GM18520 (cell line): Measurements from ENCODE around the gene SND1.
"Not testable (repeated sequence)": the region's sequence is repeated elsewhere in the genome, so short reads cannot be mapped to it uniquely, and the experiment has no call there.

ENCODE experiments used
- ATAC-seq: cut with Tn5 transposase; IDR thresholded peaks from one replicate; pipeline ENCODE4 v1.9.1; 2021; ENCODE audit not compliant: unreplicated experiment

Gene SND1

DNA sequence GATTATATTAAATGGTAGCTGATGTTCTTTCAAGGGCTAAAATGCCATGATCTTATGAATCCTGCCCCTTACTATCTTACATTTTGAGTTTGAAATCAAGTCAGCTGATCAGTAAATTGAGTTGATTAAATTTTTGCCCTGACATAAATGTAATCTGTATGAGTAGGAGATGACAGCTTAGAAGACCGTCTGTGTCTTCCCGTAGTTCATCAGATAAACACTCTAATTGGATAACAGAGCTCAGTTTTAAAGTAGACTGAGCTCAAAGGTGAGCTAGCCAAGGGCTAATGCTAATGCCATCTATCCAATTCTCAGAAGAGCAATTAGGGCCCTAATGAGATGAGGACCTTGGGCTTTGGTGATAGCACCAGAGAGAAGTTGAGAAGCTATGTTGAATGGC lies 296.3 kb downstream of the SND1 start:
- no peak for ATAC-seq

DNA sequence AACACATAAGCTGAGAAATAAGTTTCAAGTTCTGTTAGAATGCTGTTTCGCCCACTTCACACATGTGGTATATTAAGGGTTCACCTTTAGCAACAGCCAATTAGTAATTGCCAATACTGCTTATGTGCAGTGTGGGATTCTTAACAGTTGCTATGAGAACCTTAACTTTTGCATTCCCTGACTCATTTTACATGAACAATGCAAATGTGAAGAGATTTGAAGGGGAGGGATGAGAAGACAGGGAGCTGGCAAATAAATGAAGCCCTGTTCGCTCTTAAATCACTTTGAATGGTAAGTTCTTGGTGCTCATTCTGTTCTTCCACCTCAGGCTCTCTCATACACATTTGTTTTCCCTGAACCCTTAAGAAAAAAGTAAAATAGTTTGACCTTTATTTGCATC lies 296.9 kb downstream of the SND1 start:
- ATAC-seq, result no peak

DNA sequence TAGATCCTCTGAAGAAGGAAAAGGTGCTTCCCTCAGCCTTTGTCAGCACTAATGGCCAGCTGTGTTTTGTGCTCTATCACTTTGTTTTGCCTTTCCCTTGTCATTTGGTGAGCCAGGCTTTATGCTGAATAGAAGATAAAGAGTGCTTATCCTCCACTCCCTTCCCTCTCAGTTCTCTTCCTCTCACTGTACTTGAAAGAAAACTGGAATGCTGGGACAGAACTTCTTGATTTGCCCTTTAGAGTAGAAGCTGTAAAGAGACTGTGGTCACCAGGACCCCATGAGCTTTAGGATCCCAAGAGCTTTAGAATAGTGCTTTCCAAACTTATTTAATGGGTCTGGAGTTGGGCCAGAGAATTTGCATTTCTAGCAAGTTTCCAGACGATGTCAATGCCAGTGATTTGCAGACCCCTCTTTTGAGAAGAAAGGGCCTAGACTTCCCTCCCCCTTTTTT lies 297.8 kb downstream of the SND1 start:
- no peak for ATAC-seq

DNA sequence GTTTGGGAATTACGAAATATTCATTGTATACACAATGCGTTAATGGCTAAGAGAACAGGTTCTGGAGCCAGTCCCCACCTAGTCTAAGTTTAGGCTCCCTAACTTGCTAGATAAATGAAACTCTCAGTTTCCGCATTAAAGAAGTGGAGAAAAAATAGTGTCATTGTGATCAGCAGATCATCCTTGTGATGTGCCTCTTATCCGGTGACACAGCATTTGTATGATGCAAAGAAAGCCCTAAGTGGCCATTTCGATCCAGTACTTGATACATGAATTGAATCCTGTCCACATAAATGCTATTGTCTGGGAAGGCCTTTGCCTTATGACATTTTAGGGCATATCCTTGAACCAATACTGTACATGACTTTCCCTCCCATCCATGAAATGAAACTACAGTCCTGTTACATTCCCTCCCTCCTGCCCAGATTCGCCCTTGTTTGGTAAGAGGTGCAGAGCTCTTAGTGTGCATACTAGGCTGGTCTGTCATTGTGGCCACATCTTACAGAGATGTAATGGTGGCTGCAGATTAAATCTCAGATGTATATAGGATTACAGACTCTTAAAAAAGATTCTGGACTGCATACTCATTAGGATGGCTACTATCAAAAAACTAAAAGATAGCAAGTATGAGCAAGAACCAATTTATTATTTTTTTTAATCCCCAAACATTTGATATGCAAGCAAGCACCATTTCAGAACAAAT lies 298.4 kb downstream of the SND1 start:
- ATAC-seq, result no peak

DNA sequence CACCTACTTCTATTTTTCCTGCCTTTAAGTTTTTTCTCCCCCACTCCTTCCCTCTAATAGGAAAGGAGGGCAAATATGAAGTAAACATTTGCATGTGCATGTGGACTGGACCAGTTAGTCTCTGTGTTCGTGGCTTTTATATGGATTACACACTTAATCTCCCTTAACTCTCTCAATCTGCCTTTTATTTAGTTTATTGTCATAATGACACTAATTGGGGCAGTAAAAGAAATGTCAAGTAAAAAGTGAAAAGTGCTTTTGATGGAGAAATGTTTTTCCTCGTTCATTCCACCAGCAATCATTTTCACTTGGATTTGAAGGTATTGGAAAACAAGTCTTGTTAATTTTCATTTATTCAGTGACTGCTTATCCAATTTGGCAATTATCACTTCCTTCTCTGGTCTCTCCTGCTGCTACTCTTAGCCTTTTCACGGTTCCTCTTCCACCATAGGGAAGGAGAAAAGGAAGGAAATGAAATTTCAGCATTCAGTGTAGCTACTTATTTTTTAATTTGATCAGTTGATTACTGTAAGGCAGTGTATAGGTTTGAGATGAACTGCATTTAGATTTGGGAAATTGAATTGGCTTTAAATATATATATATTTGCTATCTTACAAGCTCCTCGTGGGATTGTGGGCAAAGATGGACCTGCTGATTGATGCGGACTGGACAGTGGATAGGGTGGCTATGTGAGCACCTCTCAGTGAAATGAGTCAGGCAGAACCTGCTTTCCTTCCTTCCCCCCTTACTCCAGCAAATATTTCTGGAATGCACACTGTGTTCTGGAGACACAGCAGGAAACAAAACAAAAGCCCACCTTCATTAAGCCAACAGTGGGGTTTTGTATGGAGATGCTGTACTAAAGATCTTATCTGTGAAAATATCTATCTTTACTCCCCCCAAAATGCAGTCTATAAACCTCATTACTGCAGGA lies 301.7 kb downstream of the SND1 start:
- no peak for ATAC-seq

DNA sequence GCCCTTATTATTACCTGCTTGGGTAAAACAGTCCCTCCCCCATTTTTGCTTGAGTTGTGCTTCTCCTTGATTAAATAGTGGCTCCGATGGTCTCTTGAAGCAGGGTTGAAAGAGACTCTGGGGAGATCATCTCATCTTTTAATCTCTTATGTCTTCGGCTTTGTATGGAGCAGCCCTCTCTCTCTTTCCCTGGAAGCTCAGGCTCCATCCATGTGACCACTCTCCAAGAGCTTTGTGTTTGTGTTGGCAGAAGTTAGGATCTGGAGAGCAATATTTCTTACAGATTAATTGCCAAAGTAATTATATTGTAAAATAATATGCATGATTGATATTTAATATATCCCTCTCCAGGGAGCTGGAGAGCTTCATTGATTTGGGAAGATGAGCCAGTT lies 302.4 kb downstream of the SND1 start:
- no peak for ATAC-seq

DNA sequence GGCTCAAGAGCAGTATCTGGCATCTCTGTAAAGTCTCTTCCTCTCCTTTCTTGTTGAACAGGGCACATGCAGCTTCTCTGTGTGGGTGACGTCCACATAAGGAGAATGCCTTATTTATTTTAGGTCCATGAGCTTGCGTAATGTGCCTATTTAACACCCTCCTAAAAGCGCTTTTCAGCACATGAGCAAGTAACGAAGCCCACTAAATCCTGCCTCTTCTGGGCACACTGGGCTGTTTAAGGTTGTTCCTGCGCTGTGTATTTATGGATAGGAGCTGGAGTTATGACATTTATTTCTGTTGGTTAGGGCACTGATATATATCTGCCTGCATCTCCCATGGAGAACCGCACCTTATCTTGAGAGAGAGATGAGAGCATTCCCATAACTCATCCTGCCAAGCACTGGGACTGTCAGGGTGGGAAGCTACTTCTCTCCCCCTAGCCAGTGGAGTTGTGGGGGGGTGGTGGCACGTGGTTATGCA lies 303.1 kb downstream of the SND1 start:
- no peak for ATAC-seq

DNA sequence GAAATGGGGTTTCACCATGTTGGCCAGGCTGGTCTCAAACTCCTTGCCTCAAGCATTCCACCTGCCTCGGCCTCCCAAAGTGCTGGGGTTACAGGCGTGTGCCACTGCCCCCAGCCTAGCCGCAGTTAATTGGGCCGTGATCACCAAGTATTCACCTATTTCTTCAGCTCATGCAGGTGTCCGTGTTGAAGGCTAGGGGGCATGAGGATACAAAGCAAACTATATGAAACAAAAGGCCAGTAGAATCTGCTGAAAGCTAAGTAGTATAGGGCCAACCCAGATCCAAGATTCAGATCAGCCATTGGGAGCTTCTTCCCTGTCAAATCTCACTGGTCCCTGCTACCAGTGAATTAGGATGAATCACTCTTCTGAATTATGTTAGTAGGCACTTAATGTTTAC lies 305.9 kb downstream of the SND1 start:
- no peak for ATAC-seq

DNA sequence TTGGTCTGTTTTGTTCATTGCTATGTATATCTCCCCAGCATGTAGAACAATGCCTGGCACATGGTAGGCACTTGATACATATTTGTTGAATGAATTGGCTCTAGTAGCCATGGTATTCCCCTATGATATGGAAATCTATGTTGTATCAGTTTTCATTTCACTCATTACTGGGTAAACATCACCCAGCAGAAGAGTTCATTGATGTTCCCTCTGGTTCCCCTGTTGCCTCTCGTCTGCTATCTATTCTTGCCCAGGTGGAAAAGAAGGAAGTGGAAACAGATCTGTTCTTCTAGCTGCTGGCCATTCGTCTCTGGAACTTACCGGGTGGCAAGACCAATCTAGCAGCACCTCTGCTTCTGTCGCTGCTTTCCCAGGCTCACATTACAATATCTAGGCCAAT lies 307.8 kb downstream of the SND1 start:
- ATAC-seq, result peak; percentile 68

DNA sequence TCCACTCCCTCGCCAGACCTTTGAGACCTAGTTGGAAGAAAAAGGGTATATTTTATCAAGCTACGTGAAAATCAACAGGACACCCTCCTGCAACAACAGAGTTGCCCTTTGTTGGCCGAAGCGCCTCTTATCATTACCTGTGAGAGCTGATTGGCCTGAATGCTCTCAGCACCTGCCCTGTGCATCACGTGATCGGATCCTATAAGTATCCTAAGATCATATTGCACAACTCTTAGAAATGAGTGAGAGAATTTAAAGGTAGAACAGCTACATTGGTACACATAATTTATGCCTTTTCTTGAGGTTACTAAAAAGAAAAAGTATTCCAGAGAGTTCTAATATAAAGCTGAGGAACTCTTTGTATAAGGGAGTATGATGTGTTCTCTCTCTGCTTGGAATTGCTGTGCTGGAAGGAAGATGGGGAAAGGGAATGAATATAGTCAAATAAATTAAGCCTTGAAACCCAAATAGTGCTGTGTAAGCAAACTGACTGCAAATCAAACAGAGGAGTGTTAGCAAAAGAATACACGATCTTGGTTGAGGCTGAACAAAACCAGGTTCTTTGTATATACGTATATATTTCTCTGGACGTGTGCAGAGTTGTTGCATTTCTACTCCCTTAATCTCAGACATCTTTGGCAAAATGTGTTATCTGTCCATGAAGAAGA lies 309.9 kb downstream of the SND1 start:
- no peak for ATAC-seq

DNA sequence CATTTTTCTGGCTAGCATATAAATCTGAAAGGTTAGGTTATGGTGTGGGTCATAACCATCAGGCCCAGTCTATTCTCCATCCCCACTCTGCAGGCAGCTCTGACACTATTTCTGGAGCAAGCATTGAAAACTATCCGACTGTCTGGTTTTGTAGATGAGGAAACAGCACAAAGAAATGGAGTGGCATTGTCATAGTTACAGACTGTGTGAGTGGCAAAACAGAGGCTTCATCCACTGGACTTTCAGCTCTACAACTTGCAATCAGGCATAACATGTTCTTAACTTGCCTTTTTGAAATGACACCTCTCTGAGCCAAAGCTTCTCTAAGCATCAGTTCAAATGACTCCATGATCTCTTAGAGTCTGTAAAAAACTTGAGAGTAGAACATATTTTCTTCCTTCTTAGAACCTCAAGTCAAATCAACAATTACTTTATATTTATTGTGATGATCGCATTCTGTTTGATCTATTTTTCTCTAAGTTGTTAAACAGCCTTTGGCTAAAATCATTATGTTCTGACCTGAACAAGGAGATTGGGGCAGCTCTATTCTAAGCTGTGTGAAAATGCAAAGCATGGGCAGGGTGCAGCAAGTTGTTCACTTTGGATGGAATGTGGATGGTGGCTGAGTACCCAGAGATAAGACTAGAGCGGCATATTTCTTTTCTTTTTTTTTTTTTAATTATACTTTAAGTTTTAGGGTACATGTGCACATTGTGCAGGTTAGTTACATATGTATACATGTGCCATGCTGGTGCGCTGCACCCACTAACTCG lies 310.8 kb downstream of the SND1 start:
- no peak for ATAC-seq

DNA sequence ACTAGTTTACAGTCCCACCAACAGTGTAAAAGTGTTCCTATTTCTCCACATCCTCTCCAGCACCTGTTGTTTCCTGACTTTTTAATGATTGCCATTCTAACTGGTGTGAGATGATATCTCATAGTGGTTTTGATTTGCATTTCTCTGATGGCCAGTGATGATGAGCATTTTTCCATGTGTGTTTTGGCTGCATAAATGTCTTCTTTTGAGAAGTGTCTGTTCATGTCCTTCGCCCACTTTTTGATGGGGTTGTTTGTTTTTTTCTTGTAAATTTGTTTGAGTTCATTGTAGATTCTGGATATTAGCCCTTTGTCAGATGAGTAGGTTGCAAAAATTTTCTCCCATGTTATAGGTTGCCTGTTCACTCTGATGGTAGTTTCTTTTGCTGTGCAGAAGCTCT lies 311.9 kb downstream of the SND1 start:
- not testable (repeated sequence) for ATAC-seq

DNA sequence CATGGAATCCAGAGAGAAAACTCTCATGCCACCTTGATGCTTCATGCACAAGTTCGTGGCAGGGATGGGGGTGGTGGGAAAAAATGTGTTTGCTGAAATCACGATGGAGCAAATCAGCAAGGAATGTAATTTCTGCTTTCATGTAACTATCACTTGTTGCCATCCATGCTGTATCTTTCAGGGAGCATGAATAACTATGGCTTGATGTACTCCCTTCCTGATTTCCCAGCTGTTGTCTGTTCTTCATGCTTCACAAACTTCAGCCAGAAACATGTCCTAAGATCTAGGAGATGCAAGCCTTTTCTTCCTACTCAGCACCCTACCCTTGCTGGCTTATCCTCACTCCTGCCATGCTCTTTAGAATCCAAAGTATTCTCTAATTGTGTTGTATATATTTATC lies 315.3 kb downstream of the SND1 start:
- ATAC-seq, result no peak

DNA sequence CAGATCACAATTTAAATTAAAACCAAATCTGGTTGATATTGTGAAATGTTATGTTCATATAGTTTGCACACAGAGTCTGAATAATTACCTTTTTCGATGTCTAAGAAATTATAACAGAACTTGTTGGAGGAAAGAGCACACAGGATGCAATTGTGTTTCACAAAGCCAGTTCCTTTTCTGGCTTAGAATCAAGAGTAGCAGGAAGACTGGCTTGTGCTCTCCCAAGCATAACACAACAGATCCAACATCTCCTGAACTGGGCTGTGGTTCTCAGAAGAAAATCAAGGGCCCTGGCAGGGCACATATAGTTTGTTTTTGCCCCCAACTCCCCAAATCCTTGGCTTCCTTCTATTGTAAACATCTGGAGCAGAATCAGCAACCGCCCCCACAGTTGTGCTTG lies 316.6 kb downstream of the SND1 start:
- ATAC-seq, result no peak

DNA sequence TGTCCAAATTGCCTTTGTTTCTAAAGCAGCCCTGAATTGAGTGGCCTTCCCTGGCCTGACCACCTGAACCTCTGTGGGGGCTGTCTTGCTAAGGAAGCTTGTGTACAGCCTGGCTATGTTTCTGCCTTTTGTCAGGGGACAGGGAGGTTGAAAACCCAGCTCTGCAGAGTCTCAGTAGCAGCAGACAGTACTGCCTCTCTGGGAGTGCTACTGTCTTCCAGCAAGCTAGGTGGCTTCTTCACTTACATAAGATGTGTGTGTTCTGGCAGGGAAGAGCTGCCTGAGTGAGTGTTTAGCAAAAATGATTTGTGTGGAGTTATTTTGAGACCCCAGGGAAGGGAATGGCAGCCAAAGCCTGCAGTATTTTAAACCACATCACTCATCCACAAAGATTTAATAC lies 321.8 kb downstream of the SND1 start:
- ATAC-seq, result no peak

DNA sequence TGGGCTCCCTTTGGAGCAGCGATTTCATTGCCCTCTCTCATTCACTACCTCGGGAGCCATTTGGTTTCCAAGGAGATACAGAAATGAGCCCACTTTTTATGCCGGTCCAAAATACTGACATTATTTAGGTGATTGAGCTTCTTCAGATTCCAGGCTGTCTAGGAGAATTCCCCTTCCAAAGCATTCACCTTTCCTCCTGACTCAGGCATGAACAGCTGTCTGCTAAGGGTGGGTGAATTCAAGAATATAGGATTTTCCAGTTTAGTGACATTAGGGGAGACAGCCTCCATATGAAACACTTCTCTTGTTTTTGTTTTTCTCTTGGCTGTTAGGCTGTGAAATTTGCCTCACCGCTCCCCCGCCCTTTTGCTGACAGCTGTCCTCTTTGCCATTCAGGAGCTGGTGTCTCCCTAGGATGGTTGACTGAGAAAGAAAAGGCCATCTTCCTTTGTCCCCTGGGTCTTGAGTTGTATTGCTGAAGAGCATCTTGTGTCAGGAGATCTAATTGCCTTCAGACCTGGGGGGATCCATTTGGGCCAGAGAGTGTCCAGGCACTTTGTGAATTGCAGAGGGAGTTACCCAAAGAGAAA lies 322.5 kb downstream of the SND1 start:
- no peak for ATAC-seq

DNA sequence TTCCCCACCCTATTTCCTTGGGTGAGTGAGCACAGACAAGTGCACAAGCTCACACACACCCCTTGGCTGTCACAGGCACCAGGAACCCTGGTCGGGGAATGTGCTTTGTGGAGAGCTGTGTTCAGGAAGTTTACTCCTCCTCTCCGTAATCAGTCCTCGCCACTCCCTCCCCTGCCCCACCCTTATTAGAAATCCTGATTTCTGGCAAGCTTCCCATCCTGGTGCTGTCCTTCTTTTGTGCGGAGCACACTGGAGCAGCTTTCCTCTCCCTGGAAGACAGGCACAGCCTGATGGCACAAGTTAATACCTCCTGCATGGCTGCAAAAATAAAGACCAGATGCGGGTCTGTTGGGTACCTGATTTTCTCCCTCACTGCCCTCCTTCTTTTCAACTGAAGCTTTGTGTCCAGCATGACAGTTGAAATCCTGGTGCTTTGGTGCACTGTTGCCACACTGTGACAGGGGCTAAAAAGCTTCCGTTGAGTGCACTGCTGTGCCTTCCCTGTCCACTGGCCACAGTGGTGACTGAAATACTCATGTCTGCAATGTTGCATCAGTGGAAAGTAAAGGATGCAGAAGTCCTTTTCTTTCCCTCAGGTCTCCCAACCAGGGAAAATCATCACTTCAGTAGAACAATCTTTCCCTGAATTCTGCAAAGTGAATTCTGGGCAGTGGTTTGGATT lies 324.2 kb downstream of the SND1 start:
- ATAC-seq, result no peak

DNA sequence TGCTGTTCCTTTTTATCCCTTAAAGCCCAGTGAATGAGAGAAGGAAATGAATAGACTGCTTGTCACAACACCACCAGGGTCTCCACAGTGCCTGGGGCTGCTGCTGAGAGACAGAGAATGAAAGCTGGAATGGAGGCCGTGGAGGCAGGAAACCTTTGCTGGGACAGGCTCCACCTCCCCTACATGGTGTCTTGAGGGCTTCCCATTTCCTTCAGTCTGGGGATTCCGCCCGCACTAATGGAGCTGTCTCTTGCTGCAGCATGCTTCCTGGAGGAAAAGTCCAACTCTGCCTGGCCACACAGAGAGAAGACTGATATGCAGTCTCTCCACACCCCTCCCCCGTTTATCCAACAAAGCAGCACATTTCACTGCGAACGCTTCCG lies 324.7 kb downstream of the SND1 start:
- ATAC-seq, result no peak

DNA sequence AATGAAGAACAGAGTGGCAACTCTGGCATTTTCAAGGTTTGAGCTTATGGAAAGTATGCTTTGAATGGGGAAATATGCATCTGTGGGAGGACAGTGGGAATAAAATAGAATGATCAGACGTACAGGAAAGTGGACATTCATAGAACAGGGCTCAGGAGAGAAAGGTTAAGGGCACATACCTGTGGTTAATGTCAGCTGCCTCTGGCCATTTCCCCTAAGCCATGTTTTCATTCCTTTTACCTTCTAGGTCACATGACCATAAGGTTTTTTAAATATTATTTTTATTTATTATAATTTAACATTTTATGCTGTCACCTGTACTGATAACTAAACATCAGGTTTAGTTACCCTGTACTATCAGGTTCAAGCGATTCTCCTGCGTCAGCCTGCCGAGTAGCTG lies 326.4 kb downstream of the SND1 start:
- no peak for ATAC-seq

DNA sequence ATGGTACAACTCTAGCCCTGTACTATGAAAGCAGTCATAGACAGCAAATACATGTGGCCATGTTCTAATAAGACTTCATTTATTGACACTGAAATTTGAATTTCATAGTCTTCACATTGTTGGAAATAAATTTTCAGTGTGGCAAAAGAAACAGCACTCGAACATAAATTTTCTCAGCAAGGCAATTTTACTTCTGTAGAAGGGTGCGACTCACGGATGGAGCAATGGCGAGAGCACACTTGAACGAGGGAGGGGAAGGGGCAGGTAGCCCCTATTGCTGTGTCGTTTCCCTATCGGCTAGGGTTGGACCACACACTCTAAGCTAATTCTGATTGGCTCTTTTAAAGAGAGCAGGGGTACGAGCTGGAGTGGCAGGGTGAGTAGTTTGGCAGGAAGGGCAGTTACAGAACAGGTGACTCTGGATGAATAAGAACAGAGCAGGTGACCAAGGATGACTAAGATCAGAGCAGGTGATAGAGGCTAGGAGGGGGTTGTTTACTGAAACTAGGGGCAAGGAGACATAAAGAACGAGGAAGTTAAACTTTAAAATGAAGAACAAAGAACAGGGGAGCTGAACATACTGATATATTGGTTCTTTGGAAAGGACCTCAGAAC lies 327.2 kb downstream of the SND1 start:
- ATAC-seq, result no peak
